ENCODE results near the gene ILDR2. TPM values are rescaled to one million over a fixed set of nuclear protein-coding genes. Genes with fewer than 3 reads are reported as not detected.

Gene ILDR2
- polyA plus RNA-seq, 1 of the 3 experiments (the other 2 are of a cell fraction), result 0.05 TPM

DNA sequence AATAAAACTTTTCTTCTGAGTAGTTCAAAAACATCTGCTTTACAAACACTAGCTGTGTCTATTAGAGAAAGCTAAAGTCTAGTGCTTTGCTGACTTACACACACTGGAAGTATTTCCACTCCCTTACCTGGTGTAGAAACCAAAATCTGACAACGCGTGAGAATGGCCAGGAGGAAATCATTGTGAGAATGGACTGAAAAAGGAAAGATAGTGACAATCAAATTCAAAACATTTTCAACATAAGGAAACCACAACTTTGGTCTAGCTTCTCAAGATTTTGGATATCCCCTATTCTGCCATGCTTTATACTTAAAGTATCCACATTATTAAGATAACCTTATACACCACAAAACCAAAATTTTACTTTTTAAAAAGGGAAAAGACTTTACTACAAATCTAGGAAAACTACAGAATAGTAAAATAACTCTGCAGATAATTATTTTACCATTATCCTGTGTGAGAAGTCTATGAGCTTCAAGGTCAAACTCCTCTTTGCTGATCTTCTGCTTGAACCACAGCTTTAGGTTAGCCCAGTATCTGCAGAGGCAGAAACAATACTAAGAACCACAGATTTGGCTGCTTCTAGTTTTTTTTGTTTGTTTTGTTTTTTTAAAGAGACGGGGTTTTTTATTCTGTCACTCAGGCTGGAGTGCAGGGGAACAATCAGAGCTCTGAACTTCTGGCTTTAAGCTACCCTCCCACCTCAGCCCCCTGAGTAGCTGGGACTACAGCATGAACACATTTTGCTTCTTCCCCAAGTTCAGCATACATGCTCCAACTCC, 105.8 kb downstream of the ILDR2 start:
- Histone ChIP-seq H3K9ac (no peak overlapping the region), H3K9me2 (no peaks in the 10 kb centered on the region), H3F3A (replicated peaks; ENCODE audit: insufficient read depth) (peaks cover 4% of the 10 kb centered on the region), H2AFZ (ENCODE audit: low read depth) (no peak overlapping the region), H3K4me2 (no peak overlapping the region), H3K27ac (ENCODE audit: low read depth in 2 of 2, low read length in 1 of 2) (no peak overlapping the region), H3K36me3 (replicated peaks in 1 of 2; ENCODE audit: control insufficient read depth in 1 of 2, insufficient read depth in 2 of 2, low read length in 1 of 2) (peaks cover 19 to 22% of the 10 kb centered on the region in 2 experiments), H3K79me2 (ENCODE audit: insufficient read depth) (peaks cover 44% of the 10 kb centered on the region), H4K20me1 (ENCODE audit: insufficient read depth) (peaks cover 3% of the 10 kb centered on the region; the same call in 1 of the 2 replicates), H3K9me3 (no peaks in the 10 kb centered on the region), H3K4me3 (ENCODE audit: low read depth in 2 of 2, low read length in 1 of 2) (no peak overlapping the region), H3K27me3 (ENCODE audit: insufficient read depth) (no peaks in the 10 kb centered on the region), H3K4me1 (ENCODE audit: control insufficient read depth in 1 of 2, insufficient read depth in 2 of 2, low read depth in 1 of 2, low read length in 1 of 2) (peaks cover 0 to 6% of the 10 kb centered on the region in 2 experiments; a peak in 2 of 4 replicates)
- no peak for TF ChIP-seq RFX5 (IDR thresholded peaks at IDR 0.05; ENCODE audit: low read length)
- no peak for TF ChIP-seq RCOR1 (IDR thresholded peaks at IDR 0.05; ENCODE audit: low read length)
- no peak for TF ChIP-seq EZH2phosphoT487 (IDR thresholded peaks at IDR 0.05; ENCODE audit: borderline replicate concordance, low read depth)
- DNase-seq, result no peak
- POLR2A ChIA-PET, result no interaction called here
- CTCF ChIA-PET, result interaction anchor here (1.5 kb wide), 1 partner anchor 41 kb away, joined by 7 read pairs; no protein-coding TSS in a partner anchor
- WGBS (ENCODE audit: low lambda C conversion rate), result 75% methylated on average over 3 of the region's 3 CpGs

DNA sequence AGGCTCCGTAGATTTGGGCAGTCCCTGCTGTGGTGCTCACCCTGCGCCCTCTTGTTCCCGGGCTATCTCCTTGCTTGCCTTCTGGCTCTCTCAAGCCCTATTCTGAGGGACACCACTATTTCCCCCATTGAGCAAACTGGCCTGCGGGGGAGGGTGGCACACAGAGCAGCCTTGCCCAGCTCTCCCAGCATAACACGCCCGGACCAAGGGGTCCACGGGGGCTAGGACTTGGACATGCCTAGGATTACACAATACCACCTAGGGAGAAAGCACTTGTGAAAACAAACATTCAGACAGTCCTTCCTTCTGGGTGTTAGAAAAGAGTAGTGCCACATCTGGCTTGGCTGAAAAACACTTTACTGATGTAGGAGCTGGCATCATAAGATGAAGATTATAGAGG, 106.7 kb downstream of the ILDR2 start:
- H3K4me2 ChIP-seq, result no peak overlapping the region
- H3K4me3 ChIP-seq (ENCODE audit: low read depth in 2 of 2, low read length in 1 of 2), result no peak overlapping the region
- H3K9ac ChIP-seq, result no peak overlapping the region
- no peaks in the 10 kb centered on the region for H3K9me3 ChIP-seq
- H3K36me3 ChIP-seq (replicated peaks in 1 of 2; ENCODE audit: control insufficient read depth in 1 of 2, insufficient read depth in 2 of 2, low read length in 1 of 2), result peaks cover 26 to 28% of the 10 kb centered on the region in 2 experiments
- no peaks in the 10 kb centered on the region for H3K9me2 ChIP-seq
- H3F3A ChIP-seq (replicated peaks; ENCODE audit: insufficient read depth), result peaks cover 4% of the 10 kb centered on the region
- H3K4me1 ChIP-seq (ENCODE audit: control insufficient read depth in 1 of 2, insufficient read depth in 2 of 2, low read depth in 1 of 2, low read length in 1 of 2), result peaks cover 0 to 6% of the 10 kb centered on the region in 2 experiments; a peak in 2 of 4 replicates
- H4K20me1 ChIP-seq (ENCODE audit: insufficient read depth), result 0 out of 2 replicates have a peak, but pooled peaks cover 3% of the 10 kb centered on the region
- H2AFZ ChIP-seq (ENCODE audit: low read depth), result no peak overlapping the region
- ChIA-PET CTCF (interaction anchor here (1.5 kb wide), 1 partner anchor 42 kb away, joined by 7 read pairs; no protein-coding TSS in a partner anchor), POLR2A (no interaction called here)
- H3K79me2 ChIP-seq (ENCODE audit: insufficient read depth), result peaks cover 35% of the 10 kb centered on the region
- H3K27me3 ChIP-seq (ENCODE audit: insufficient read depth), result no peaks in the 10 kb centered on the region
- no peak for DNase-seq
- WGBS (ENCODE audit: low lambda C conversion rate), result 89% methylated on average over 7 of the region's 7 CpGs
- no peak overlapping the region for H3K27ac ChIP-seq (ENCODE audit: low read depth in 2 of 2, low read length in 1 of 2)
- TF ChIP-seq SMC3 (IDR thresholded peaks at IDR 0.05; ENCODE audit: low read depth, low read length), result no peak
- no peak for TF ChIP-seq GATA2 (CRISPR knock-in tag; IDR thresholded peaks at IDR 0.05)
- no peak for TF ChIP-seq RAD21 (IDR thresholded peaks at IDR 0.05; ENCODE audit: low read length)
- TF ChIP-seq TEAD4 (IDR thresholded peaks at IDR 0.05; ENCODE audit: borderline replicate concordance, insufficient read depth), result no peak
- TF ChIP-seq, protein P1, sequence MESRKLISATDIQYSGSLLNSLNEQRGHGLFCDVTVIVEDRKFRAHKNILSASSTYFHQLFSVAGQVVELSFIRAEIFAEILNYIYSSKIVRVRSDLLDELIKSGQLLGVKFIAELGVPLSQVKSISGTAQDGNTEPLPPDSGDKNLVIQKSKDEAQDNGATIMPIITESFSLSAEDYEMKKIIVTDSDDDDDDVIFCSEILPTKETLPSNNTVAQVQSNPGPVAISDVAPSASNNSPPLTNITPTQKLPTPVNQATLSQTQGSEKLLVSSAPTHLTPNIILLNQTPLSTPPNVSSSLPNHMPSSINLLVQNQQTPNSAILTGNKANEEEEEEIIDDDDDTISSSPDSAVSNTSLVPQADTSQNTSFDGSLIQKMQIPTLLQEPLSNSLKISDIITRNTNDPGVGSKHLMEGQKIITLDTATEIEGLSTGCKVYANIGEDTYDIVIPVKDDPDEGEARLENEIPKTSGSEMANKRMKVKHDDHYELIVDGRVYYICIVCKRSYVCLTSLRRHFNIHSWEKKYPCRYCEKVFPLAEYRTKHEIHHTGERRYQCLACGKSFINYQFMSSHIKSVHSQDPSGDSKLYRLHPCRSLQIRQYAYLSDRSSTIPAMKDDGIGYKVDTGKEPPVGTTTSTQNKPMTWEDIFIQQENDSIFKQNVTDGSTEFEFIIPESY (IDR thresholded peaks at IDR 0.05; ENCODE audit: borderline replicate concordance, low read depth), result no peak
- TF ChIP-seq MXI1 (IDR thresholded peaks at IDR 0.05; ENCODE audit: low read depth, low read length), result no peak
- no peak for TF ChIP-seq EZH2phosphoT487 (IDR thresholded peaks at IDR 0.05; ENCODE audit: borderline replicate concordance, low read depth)
- TF ChIP-seq, protein P2, sequence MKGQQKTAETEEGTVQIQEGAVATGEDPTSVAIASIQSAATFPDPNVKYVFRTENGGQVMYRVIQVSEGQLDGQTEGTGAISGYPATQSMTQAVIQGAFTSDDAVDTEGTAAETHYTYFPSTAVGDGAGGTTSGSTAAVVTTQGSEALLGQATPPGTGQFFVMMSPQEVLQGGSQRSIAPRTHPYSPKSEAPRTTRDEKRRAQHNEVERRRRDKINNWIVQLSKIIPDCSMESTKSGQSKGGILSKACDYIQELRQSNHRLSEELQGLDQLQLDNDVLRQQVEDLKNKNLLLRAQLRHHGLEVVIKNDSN (IDR thresholded peaks at IDR 0.05; ENCODE audit: borderline replicate concordance, low read depth), result no peak
